ENCODE data around the gene SRBD1.

The SRBD1 gene

GRCh38 chr2:45399040-45399784, 211.9 kb downstream of the SRBD1 start:
- TF ChIP-seq SIN3A (IDR thresholded peaks at IDR 0.05; ENCODE audit: borderline replicate concordance, insufficient read depth, low read length) = no peak
- no peak for TF ChIP-seq REST (IDR thresholded peaks at IDR 0.05; ENCODE audit: insufficient read depth in 1 of 2, low read depth in 2 of 2, low read length in 2 of 2)
- no peak for TF ChIP-seq FOXP2 (optimal IDR thresholded peaks at IDR 0.05; ENCODE audit: borderline replicate concordance, extremely low read depth, extremely low read length, insufficient read depth)
- no peak for TF ChIP-seq POLR2AphosphoS5 (IDR thresholded peaks at IDR 0.05; ENCODE audit: low read depth, low read length)
- TF ChIP-seq TAF1 (IDR thresholded peaks at IDR 0.05; ENCODE audit: borderline replicate concordance, insufficient read depth, low read length) = no peak

GRCh38 chr2:45397292-45397691, 213.8 kb downstream of the SRBD1 start:
- no peak for TF ChIP-seq SIN3A (IDR thresholded peaks at IDR 0.05; ENCODE audit: borderline replicate concordance, insufficient read depth, low read length)
- no peak for TF ChIP-seq REST (IDR thresholded peaks at IDR 0.05; ENCODE audit: insufficient read depth in 1 of 2, low read depth in 2 of 2, low read length in 2 of 2)
- TF ChIP-seq POLR2AphosphoS5 (IDR thresholded peaks at IDR 0.05; ENCODE audit: low read depth, low read length) = no peak
- no peak for TF ChIP-seq FOXP2 (optimal IDR thresholded peaks at IDR 0.05; ENCODE audit: borderline replicate concordance, extremely low read depth, extremely low read length, insufficient read depth)
- no peak for TF ChIP-seq TAF1 (IDR thresholded peaks at IDR 0.05; ENCODE audit: borderline replicate concordance, insufficient read depth, low read length)

- TF ChIP-seq FOXP2 (optimal IDR thresholded peaks at IDR 0.05; ENCODE audit: borderline replicate concordance, extremely low read depth, extremely low read length, insufficient read depth) = no peak
- no peak for TF ChIP-seq TAF1 (IDR thresholded peaks at IDR 0.05; ENCODE audit: borderline replicate concordance, insufficient read depth, low read length)
- TF ChIP-seq POLR2AphosphoS5 (IDR thresholded peaks at IDR 0.05; ENCODE audit: low read depth, low read length) = no peak
- TF ChIP-seq REST (IDR thresholded peaks at IDR 0.05; ENCODE audit: insufficient read depth in 1 of 2, low read depth in 2 of 2, low read length in 2 of 2) = no peak
- TF ChIP-seq SIN3A (IDR thresholded peaks at IDR 0.05; ENCODE audit: borderline replicate concordance, insufficient read depth, low read length) = no peak
Measured at GRCh38 chr2:45396671-45397070, 214.4 kb downstream of the SRBD1 start.

- TF ChIP-seq REST (IDR thresholded peaks at IDR 0.05; ENCODE audit: insufficient read depth in 1 of 2, low read depth in 2 of 2, low read length in 2 of 2) (no peak), SIN3A (IDR thresholded peaks at IDR 0.05; ENCODE audit: borderline replicate concordance, insufficient read depth, low read length) (no peak), POLR2AphosphoS5 (IDR thresholded peaks at IDR 0.05; ENCODE audit: low read depth, low read length) (no peak), FOXP2 (optimal IDR thresholded peaks at IDR 0.05; ENCODE audit: borderline replicate concordance, extremely low read depth, extremely low read length, insufficient read depth) (no peak), TAF1 (IDR thresholded peaks at IDR 0.05; ENCODE audit: borderline replicate concordance, insufficient read depth, low read length) (no peak)
Measured at GRCh38 chr2:45394842-45395241, 216.2 kb downstream of the SRBD1 start.

Data from PFSK-1 (cell line).